ENCODE data around the gene DCXR. TPM values are rescaled to one million over a fixed set of nuclear protein-coding genes. Genes with fewer than 3 reads are reported as not detected.
A peak's percentile ranks its signal among the peaks of the same experiment; 100 is the strongest.

DCXR gene
- total and polyA plus RNA-seq, 2 of the 13 experiments (the other 11 are each of a cell fraction or from before 2014, with no cell fraction given), result 287 to 311 TPM

DNA sequence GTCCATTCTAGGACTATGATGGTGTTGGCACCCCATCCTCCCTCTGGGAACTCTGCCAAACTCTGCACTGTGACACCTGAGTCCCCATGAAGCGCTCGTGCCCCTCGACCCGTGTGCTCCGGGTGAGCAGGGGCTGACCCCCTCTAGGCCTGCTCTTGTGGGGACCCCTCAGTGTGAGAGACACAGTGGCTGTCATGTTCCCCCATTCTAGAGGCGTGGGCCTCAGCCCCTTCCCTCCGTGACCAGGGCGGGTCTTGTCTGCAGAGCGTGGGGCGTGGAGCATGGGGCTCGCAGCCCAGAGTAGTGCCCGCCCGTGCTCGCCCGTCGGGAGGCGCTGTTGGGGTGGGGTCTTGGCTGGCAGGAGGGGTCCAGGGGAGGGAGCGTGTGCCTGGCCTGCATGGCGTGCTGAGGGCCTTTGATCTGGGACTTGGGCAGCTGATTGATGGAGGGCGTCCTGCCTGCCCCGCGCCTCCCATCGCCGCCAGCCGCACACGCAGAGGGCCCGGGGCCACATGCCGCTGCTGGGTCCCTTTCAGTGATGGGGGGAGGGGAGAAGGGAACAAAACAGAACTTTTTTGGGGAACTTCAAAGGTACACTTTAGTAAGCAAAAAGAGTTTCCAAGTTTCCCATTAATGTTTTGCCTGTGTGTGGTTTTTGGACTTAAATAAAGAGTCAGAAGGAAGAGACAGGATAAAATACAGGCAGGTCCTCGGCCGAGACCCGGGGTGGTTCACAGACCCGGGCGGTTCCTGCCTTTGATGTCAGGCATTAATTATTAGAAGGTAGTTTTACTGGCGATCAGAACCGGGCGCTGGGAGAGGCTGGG lies 37.3 kb downstream of the DCXR start (continued):
- TF ChIP-seq, protein P1, sequence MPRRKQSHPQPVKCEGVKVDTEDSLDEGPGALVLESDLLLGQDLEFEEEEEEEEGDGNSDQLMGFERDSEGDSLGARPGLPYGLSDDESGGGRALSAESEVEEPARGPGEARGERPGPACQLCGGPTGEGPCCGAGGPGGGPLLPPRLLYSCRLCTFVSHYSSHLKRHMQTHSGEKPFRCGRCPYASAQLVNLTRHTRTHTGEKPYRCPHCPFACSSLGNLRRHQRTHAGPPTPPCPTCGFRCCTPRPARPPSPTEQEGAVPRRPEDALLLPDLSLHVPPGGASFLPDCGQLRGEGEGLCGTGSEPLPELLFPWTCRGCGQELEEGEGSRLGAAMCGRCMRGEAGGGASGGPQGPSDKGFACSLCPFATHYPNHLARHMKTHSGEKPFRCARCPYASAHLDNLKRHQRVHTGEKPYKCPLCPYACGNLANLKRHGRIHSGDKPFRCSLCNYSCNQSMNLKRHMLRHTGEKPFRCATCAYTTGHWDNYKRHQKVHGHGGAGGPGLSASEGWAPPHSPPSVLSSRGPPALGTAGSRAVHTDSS (CRISPR knock-in tag; conservative IDR thresholded peaks at IDR 0.05), result no peak
- TF ChIP-seq KDM5B (CRISPR knock-in tag; IDR thresholded peaks at IDR 0.05; ENCODE audit: borderline replicate concordance), result peak; percentile 8; the same call in 1 of the 2 replicates
- peak; percentile 60; the same call in 1 of the 2 replicates for TF ChIP-seq ZBTB42 (CRISPR knock-in tag; IDR thresholded peaks at IDR 0.05)
- peak; percentile 50 for TF ChIP-seq CBX1 (IDR thresholded peaks at IDR 0.05; ENCODE audit: low read depth)
- peak; percentile 48 for TF ChIP-seq ZMYM2 (CRISPR knock-in tag; IDR thresholded peaks at IDR 0.05)
- peak; percentile 44; the same call in 1 of the 2 replicates for TF ChIP-seq KDM3A (CRISPR knock-in tag; IDR thresholded peaks at IDR 0.05; ENCODE audit: low read depth)
- no peak for TF ChIP-seq SIN3B (IDR thresholded peaks at IDR 0.05; ENCODE audit: low read length)
- no peak for TF ChIP-seq NFE2 (CRISPR knock-in tag; IDR thresholded peaks at IDR 0.05)
- no peak for TF ChIP-seq KLF16 (CRISPR knock-in tag; IDR thresholded peaks at IDR 0.05)
- peak; percentile 34 for TF ChIP-seq ZNF136 (CRISPR knock-in tag; IDR thresholded peaks at IDR 0.05; ENCODE audit: low read depth)
- peak; percentile 60; the same call in 1 of the 2 replicates for TF ChIP-seq DPF2 (CRISPR knock-in tag; IDR thresholded peaks at IDR 0.05; ENCODE audit: borderline replicate concordance, low read depth)
- 0 out of 2 replicates have a peak, but pooled peaks have one; percentile 37 for TF ChIP-seq ZNF607 (CRISPR knock-in tag; IDR thresholded peaks at IDR 0.05; ENCODE audit: borderline replicate concordance)
- no peak; the same call in none of the 2 replicates for TF ChIP-seq ZNF564 (CRISPR knock-in tag; IDR thresholded peaks at IDR 0.05)
- peak; percentile 96 for TF ChIP-seq HNRNPL (IDR thresholded peaks at IDR 0.05; ENCODE audit: low read depth, low read length)
- TF ChIP-seq, protein P2, sequence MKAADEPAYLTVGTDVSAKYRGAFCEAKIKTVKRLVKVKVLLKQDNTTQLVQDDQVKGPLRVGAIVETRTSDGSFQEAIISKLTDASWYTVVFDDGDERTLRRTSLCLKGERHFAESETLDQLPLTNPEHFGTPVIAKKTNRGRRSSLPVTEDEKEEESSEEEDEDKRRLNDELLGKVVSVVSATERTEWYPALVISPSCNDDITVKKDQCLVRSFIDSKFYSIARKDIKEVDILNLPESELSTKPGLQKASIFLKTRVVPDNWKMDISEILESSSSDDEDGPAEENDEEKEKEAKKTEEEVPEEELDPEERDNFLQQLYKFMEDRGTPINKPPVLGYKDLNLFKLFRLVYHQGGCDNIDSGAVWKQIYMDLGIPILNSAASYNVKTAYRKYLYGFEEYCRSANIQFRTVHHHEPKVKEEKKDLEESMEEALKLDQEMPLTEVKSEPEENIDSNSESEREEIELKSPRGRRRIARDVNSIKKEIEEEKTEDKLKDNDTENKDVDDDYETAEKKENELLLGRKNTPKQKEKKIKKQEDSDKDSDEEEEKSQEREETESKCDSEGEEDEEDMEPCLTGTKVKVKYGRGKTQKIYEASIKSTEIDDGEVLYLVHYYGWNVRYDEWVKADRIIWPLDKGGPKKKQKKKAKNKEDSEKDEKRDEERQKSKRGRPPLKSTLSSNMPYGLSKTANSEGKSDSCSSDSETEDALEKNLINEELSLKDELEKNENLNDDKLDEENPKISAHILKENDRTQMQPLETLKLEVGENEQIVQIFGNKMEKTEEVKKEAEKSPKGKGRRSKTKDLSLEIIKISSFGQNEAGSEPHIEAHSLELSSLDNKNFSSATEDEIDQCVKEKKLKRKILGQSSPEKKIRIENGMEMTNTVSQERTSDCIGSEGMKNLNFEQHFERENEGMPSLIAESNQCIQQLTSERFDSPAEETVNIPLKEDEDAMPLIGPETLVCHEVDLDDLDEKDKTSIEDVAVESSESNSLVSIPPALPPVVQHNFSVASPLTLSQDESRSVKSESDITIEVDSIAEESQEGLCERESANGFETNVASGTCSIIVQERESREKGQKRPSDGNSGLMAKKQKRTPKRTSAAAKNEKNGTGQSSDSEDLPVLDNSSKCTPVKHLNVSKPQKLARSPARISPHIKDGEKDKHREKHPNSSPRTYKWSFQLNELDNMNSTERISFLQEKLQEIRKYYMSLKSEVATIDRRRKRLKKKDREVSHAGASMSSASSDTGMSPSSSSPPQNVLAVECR (CRISPR knock-in tag; IDR thresholded peaks at IDR 0.05; ENCODE audit: borderline replicate concordance), result peak; percentile 68; the same call in 1 of the 2 replicates
- TF ChIP-seq, protein P3, sequence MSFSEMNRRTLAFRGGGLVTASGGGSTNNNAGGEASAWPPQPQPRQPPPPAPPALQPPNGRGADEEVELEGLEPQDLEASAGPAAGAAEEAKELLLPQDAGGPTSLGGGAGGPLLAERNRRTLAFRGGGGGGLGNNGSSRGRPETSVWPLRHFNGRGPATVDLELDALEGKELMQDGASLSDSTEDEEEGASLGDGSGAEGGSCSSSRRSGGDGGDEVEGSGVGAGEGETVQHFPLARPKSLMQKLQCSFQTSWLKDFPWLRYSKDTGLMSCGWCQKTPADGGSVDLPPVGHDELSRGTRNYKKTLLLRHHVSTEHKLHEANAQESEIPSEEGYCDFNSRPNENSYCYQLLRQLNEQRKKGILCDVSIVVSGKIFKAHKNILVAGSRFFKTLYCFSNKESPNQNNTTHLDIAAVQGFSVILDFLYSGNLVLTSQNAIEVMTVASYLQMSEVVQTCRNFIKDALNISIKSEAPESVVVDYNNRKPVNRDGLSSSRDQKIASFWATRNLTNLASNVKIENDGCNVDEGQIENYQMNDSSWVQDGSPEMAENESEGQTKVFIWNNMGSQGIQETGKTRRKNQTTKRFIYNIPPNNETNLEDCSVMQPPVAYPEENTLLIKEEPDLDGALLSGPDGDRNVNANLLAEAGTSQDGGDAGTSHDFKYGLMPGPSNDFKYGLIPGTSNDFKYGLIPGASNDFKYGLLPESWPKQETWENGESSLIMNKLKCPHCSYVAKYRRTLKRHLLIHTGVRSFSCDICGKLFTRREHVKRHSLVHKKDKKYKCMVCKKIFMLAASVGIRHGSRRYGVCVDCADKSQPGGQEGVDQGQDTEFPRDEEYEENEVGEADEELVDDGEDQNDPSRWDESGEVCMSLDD (CRISPR knock-in tag; IDR thresholded peaks at IDR 0.05; ENCODE audit: borderline replicate concordance), result peak; percentile 68; the same call in 1 of the 2 replicates
- peak; percentile 42; the same call in 1 of the 2 replicates for TF ChIP-seq GATAD1 (CRISPR knock-in tag; IDR thresholded peaks at IDR 0.05)
- peak; percentile 8; the same call in 1 of the 2 replicates for TF ChIP-seq ZNF772 (CRISPR knock-in tag; IDR thresholded peaks at IDR 0.05)
